HEK293 (cell line): ENCODE results near the gene IGFBP7.
A peak's percentile ranks its signal among the peaks of the same experiment; 100 is the strongest.

Source experiments
- CTCF ChIA-PET: fragments of 350-600 bp; formaldehyde crosslinking; extraction: SDS; loops from one replicate; lab custom pipeline; 2021; ENCODE audit warnings: antibody characterized with exemption; lab: Yijun Ruan, JAX
- POLR2A ChIA-PET: fragments of 300-600 bp; formaldehyde crosslinking; extraction: SDS; loops from one replicate; lab custom pipeline; 2020; ENCODE audit warnings: antibody characterized with exemption, inconsistent platforms; lab: Yijun Ruan, JAX
- H3K27ac ChIP-seq: fragments of 200-500 bp; sonication (Bioruptor generic); 2 replicates; pipeline ENCODE4 v1.5.1; 2014; ENCODE audit warnings: low read depth, low read length, control low read depth, inconsistent platforms; ENCODE audit errors: extremely low read depth
- H3K36me3 ChIP-seq, 2 experiments: fragments of 200-500 bp in 1 of 2; sonication (Bioruptor generic) in 1 of 2; 1 replicate in 1 of 2; 2 replicates in 1 of 2; pipeline ENCODE4 v1.5.1; 2014 to 2017; ENCODE audit warnings: inconsistent platforms in 2 of 2, low read length in 2 of 2; ENCODE audit not compliant: control insufficient read depth in 2 of 2, insufficient read depth in 1 of 2
- H3K4me1 ChIP-seq: fragments of 200-500 bp; sonication (Bioruptor generic); 2 replicates; pipeline ENCODE4 v1.5.1; 2014; ENCODE audit warnings: mild to moderate bottlenecking, low read length, inconsistent platforms; ENCODE audit not compliant: control insufficient read depth, insufficient read depth
- H3K4me3 ChIP-seq: 2 replicates; pipeline ENCODE4 v1.5.1; 2011; ENCODE audit warnings: low read depth, mild to moderate bottlenecking, control low read depth, low read length, moderate library complexity
- H3K9me3 ChIP-seq: fragments of 200-500 bp; sonication (Bioruptor generic); 2 replicates; pipeline ENCODE4 v1.5.1; 2014; ENCODE audit warnings: low read depth, low read length, inconsistent platforms; ENCODE audit not compliant: control insufficient read depth, insufficient read depth
- PRDM10 ChIP-seq: fragments of 450-650 bp; formaldehyde crosslinking; IDR thresholded peaks from 2 replicates; pipeline ENCODE4 v1.5.1; 2016; ENCODE audit warnings: missing biosample characterization, missing genetic modification characterization
- ZFHX2 ChIP-seq: fragments of 450-650 bp; formaldehyde crosslinking; conservative IDR thresholded peaks from 2 replicates; pipeline ENCODE4 v1.5.1; 2016; ENCODE audit warnings: missing biosample characterization, missing genetic modification characterization
- ZNF112 ChIP-seq: fragments of 450-650 bp; formaldehyde crosslinking; IDR thresholded peaks from 2 replicates; pipeline ENCODE4 v1.5.0; 2017; ENCODE audit warnings: missing biosample characterization, missing genetic modification characterization
- ZNF140 ChIP-seq: fragments of 450-650 bp; formaldehyde crosslinking; IDR thresholded peaks from 2 replicates; pipeline ENCODE4 v1.5.1; 2016; ENCODE audit warnings: missing biosample characterization, missing genetic modification characterization
- ZNF24 ChIP-seq: fragments of 450-650 bp; formaldehyde crosslinking; IDR thresholded peaks from 2 replicates; pipeline ENCODE4 v1.5.1; 2016; ENCODE audit warnings: missing biosample characterization, missing genetic modification characterization
- ZNF26 ChIP-seq: fragments of 450-650 bp; formaldehyde crosslinking; IDR thresholded peaks from 2 replicates; pipeline ENCODE4 v1.5.1; 2016; ENCODE audit warnings: missing biosample characterization, missing genetic modification characterization
- ZNF280D ChIP-seq: fragments of 450-650 bp; formaldehyde crosslinking; IDR thresholded peaks from 2 replicates; pipeline ENCODE4 v1.5.1; 2016; ENCODE audit warnings: missing biosample characterization, missing genetic modification characterization
- ZNF311 ChIP-seq: fragments of 450-650 bp; formaldehyde crosslinking; IDR thresholded peaks from 2 replicates; pipeline ENCODE4 v1.5.1; 2017; ENCODE audit warnings: missing biosample characterization, missing genetic modification characterization, borderline replicate concordance
- ZNF501 ChIP-seq: fragments of 450-650 bp; formaldehyde crosslinking; IDR thresholded peaks from 2 replicates; pipeline ENCODE4 v1.5.1; 2016; ENCODE audit warnings: missing biosample characterization, missing genetic modification characterization
- ZNF555 ChIP-seq: fragments of 450-650 bp; formaldehyde crosslinking; conservative IDR thresholded peaks from 2 replicates; pipeline ENCODE4 v1.5.1; 2017; ENCODE audit warnings: missing biosample characterization, mild to moderate bottlenecking, missing genetic modification characterization, inconsistent platforms
- ZNF560 ChIP-seq: fragments of 450-650 bp; formaldehyde crosslinking; IDR thresholded peaks from 2 replicates; pipeline ENCODE4 v1.5.1; 2017; ENCODE audit warnings: missing biosample characterization, missing genetic modification characterization, borderline replicate concordance
- ZNF585B ChIP-seq: fragments of 450-650 bp; formaldehyde crosslinking; IDR thresholded peaks from 2 replicates; pipeline ENCODE4 v1.5.1; 2016; ENCODE audit warnings: missing biosample characterization, missing genetic modification characterization
- ZNF629 ChIP-seq: fragments of 450-650 bp; formaldehyde crosslinking; IDR thresholded peaks from 2 replicates; pipeline ENCODE4 v1.5.1; 2017; ENCODE audit warnings: missing biosample characterization, missing genetic modification characterization
- ZNF664 ChIP-seq: fragments of 450-650 bp; formaldehyde crosslinking; IDR thresholded peaks from 2 replicates; pipeline ENCODE4 v1.5.1; 2016; ENCODE audit warnings: missing biosample characterization, missing genetic modification characterization
- ZNF791 ChIP-seq: fragments of 450-650 bp; formaldehyde crosslinking; IDR thresholded peaks from 2 replicates; pipeline ENCODE4 v1.5.1; 2016; ENCODE audit warnings: missing biosample characterization, missing genetic modification characterization
- TF ChIP-seq, protein P1 (sequence below): fragments of 450-650 bp; formaldehyde crosslinking; IDR thresholded peaks from 2 replicates; pipeline ENCODE4 v1.5.1; 2016; ENCODE audit warnings: missing biosample characterization, missing genetic modification characterization

IGFBP7 gene

GRCh38 chr4:57043347-57044251 lies 66.6 kb downstream of the IGFBP7 start:
- Histone ChIP-seq H3K9me3 (no peaks in the 10 kb centered on the region), H3K4me3 (no peak overlapping the region), H3K4me1 (no peaks in the 10 kb centered on the region), H3K27ac (no peak overlapping the region), H3K36me3 (no peaks in the 10 kb centered on the region)
- TF ChIP-seq ZNF311 (tag by site-specific recombination) (no peak), PRDM10 (tag by site-specific recombination) (peak; percentile 79), ZNF555 (tag by site-specific recombination) (no peak), ZNF501 (tag by site-specific recombination) (no peak), ZFHX2 (0 out of 2 replicates have a peak, but pooled peaks have one; percentile 15)
- POLR2A ChIA-PET, result no interaction called here
- CTCF ChIA-PET, result interaction anchor here (1.4 to 1.5 kb wide), 2 partner anchors 119 to 147 kb away, joined by 3 read pairs; no protein-coding TSS in a partner anchor

DNA sequence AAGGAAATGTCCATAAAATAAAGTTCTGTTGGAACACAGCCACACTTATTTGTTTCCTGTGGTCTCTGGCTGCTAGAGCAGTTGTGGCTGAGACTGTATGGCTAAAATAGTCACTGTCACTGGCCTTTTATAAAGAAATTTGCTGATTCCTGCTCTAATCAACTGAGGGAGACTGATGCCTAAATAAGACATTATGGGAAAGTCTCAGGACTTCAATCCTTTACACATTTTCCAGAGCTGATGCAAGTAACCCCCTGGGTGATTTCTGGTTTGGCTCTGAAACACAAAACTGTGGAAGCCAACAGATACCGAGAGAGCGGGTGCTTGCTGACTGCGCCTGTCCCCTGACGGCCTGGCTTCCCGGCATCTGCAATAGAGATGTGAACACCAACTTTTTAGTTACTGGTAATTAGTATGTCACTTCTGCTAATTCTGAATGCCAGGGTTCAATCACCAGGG lies 67.4 kb downstream of the IGFBP7 start:
- Histone ChIP-seq H3K4me1 (no peaks in the 10 kb centered on the region), H3K4me3 (no peak overlapping the region), H3K27ac (no peak overlapping the region), H3K36me3 (no peaks in the 10 kb centered on the region), H3K9me3 (no peaks in the 10 kb centered on the region)
- POLR2A ChIA-PET, result no interaction called here
- TF ChIP-seq ZNF791 (tag by site-specific recombination) (no peak), ZNF24 (no peak), ZNF560 (no peak), ZNF26 (tag by site-specific recombination) (no peak), ZNF629 (no peak), ZNF664 (tag by site-specific recombination) (no peak), ZNF112 (tag by site-specific recombination) (no peak), ZNF585B (tag by site-specific recombination) (no peak), ZNF140 (tag by site-specific recombination) (no peak), ZNF280D (tag by site-specific recombination) (no peak), PRDM10 (tag by site-specific recombination) (no peak)
- TF ChIP-seq, protein P1, sequence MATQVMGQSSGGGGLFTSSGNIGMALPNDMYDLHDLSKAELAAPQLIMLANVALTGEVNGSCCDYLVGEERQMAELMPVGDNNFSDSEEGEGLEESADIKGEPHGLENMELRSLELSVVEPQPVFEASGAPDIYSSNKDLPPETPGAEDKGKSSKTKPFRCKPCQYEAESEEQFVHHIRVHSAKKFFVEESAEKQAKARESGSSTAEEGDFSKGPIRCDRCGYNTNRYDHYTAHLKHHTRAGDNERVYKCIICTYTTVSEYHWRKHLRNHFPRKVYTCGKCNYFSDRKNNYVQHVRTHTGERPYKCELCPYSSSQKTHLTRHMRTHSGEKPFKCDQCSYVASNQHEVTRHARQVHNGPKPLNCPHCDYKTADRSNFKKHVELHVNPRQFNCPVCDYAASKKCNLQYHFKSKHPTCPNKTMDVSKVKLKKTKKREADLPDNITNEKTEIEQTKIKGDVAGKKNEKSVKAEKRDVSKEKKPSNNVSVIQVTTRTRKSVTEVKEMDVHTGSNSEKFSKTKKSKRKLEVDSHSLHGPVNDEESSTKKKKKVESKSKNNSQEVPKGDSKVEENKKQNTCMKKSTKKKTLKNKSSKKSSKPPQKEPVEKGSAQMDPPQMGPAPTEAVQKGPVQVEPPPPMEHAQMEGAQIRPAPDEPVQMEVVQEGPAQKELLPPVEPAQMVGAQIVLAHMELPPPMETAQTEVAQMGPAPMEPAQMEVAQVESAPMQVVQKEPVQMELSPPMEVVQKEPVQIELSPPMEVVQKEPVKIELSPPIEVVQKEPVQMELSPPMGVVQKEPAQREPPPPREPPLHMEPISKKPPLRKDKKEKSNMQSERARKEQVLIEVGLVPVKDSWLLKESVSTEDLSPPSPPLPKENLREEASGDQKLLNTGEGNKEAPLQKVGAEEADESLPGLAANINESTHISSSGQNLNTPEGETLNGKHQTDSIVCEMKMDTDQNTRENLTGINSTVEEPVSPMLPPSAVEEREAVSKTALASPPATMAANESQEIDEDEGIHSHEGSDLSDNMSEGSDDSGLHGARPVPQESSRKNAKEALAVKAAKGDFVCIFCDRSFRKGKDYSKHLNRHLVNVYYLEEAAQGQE (tag by site-specific recombination), result no peak
- CTCF ChIA-PET, result interaction anchor here (0.6 to 1.4 kb wide), 2 partner anchors 115 to 120 kb away, joined by 3 read pairs; no protein-coding TSS in a partner anchor
